Nephron progenitor cell (in vitro differentiated cells): ENCODE measurements around the gene RPAP3.

Experiments used
- DNase-seq: peaks from one replicate; pipeline ENCODE4 v3.0.0; 2021
- H3K27ac Mint-ChIP-seq: 2 replicates; pipeline ENCODE4 v1.8.0; 2021; ENCODE audit warnings: mild to moderate bottlenecking, moderate library complexity, mixed read lengths
- H3K27me3 Mint-ChIP-seq: 2 replicates; pipeline ENCODE4 v1.8.0; 2021; ENCODE audit warnings: mild to moderate bottlenecking, low read depth, mixed read lengths; ENCODE audit not compliant: poor library complexity
- H3K36me3 Mint-ChIP-seq: 2 replicates; pipeline ENCODE4 v1.8.0; 2021; ENCODE audit warnings: low read depth, mixed read lengths
- H3K4me1 Mint-ChIP-seq: 2 replicates; pipeline ENCODE4 v1.8.0; 2021; ENCODE audit warnings: mixed read lengths
- H3K4me3 Mint-ChIP-seq: 2 replicates; pipeline ENCODE4 v1.8.0; 2021; ENCODE audit warnings: mild to moderate bottlenecking, moderate library complexity, mixed read lengths
- H3K9me3 Mint-ChIP-seq: 2 replicates; pipeline ENCODE4 v1.8.0; 2021; ENCODE audit warnings: mild to moderate bottlenecking, moderate library complexity, mixed read lengths
- CTCF ChIP-seq: fragments of 200-600 bp; sonication (generic); IDR thresholded peaks from 2 replicates; pipeline ENCODE4 v1.5.0; 2021; ENCODE audit warnings: antibody characterized with exemption

The RPAP3 gene

GRCh38 chr12:47710278-47710677 is 4.4 kb upstream of the RPAP3 start:
- Mint-ChIP-seq H3K36me3 (no peaks in the 10 kb centered on the region), H3K27me3 (peaks cover 3% of the 10 kb centered on the region), H3K9me3 (no peaks in the 10 kb centered on the region), H3K4me1 (peaks cover 20% of the 10 kb centered on the region), H3K27ac (no peak overlapping the region), H3K4me3 (no peak overlapping the region)
- TF ChIP-seq CTCF: no peak
- no peak for DNase-seq

GRCh38 chr12:47709671-47710070 is 3.8 kb upstream of the RPAP3 start:
- Mint-ChIP-seq H3K9me3 (no peaks in the 10 kb centered on the region), H3K4me3 (no peak overlapping the region), H3K4me1 (peaks cover 22% of the 10 kb centered on the region), H3K27me3 (peaks cover 3% of the 10 kb centered on the region), H3K36me3 (no peaks in the 10 kb centered on the region), H3K27ac (no peak overlapping the region)
- DNase-seq: no peak
- TF ChIP-seq CTCF: no peak

DNA sequence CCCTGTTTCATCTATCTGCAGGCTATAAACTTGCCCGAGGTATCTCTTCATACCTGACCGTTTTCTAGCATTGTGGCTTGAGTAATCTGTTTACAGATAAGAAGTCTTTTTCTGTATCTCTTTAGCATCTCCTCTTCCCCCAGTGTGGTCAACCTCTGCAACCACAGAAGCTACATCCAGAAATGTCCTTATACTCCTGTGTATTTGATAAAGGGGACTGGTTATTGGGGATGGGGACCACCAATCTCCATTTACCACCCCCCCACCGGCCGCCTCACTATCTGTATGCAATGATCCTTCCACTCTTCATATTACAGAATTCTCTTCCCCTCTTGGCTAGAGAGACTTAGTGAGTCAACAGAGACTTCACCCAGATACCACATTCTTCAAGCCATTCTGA is 3.4 kb upstream of the RPAP3 start:
- peaks cover 3% of the 10 kb centered on the region for H3K27me3 Mint-ChIP-seq
- H3K36me3 Mint-ChIP-seq: peaks cover under 1% of the 10 kb centered on the region
- H3K9me3 Mint-ChIP-seq: no peaks in the 10 kb centered on the region
- DNase-seq: no peak
- no peak overlapping the region for H3K4me3 Mint-ChIP-seq
- H3K4me1 Mint-ChIP-seq: peaks cover 25% of the 10 kb centered on the region
- no peak for TF ChIP-seq CTCF
- no peak overlapping the region for H3K27ac Mint-ChIP-seq

- DNase-seq: no peak
- peaks cover 37% of the 10 kb centered on the region for H3K4me1 Mint-ChIP-seq
- peaks cover 12% of the 10 kb centered on the region for H3K36me3 Mint-ChIP-seq
- no peak overlapping the region for H3K27ac Mint-ChIP-seq
- no peaks in the 10 kb centered on the region for H3K27me3 Mint-ChIP-seq
- H3K4me3 Mint-ChIP-seq: no peak overlapping the region
- TF ChIP-seq CTCF: no peak
- H3K9me3 Mint-ChIP-seq: no peaks in the 10 kb centered on the region
These were observed 2.2 kb upstream of the RPAP3 start for GRCh38 chr12:47707905-47708543.

- peaks cover 37% of the 10 kb centered on the region for H3K4me1 Mint-ChIP-seq
- no peak for TF ChIP-seq CTCF
- no peak for DNase-seq
- peaks cover 17% of the 10 kb centered on the region for H3K36me3 Mint-ChIP-seq
- no peaks in the 10 kb centered on the region for H3K27me3 Mint-ChIP-seq
- H3K27ac Mint-ChIP-seq: no peak overlapping the region
- no peak overlapping the region for H3K4me3 Mint-ChIP-seq
- no peaks in the 10 kb centered on the region for H3K9me3 Mint-ChIP-seq
These were observed 1.5 kb upstream of the RPAP3 start for GRCh38 chr12:47707355-47707754.

DNA sequence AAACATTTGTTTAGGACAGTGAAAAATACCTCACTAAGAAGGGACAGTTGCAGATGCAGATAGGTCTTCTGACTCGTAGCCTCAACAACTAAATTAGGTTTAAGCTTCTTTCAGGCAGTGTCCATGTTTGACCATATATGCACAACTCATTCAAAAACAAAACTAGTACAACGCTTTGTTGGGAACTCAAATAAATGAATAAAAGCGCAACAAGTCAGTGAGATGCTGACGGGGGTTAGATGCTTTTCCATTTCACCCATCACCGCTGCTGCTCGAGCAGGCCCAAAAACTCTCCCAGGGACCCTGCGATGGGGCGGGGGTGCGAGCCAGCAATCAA is 633 bp downstream of the RPAP3 start:
- Mint-ChIP-seq H3K36me3 (peaks cover 34% of the 10 kb centered on the region), H3K4me1 (peaks cover 37% of the 10 kb centered on the region), H3K27ac (peak overlapping the region; percentile 73), H3K9me3 (no peaks in the 10 kb centered on the region), H3K4me3 (peak overlapping the region; percentile 91), H3K27me3 (no peaks in the 10 kb centered on the region)
- DNase-seq: no peak
- TF ChIP-seq CTCF: no peak
